ENCODE data around the gene SUN2.

GRCh38 chr22:38699143-38699542 is 56.7 kb downstream of the SUN2 start:
- TF ChIP-seq CTCF (conservative IDR thresholded peaks at IDR 0.05; ENCODE audit: low read depth, low read length) (no peak), EZH2 (IDR thresholded peaks at IDR 0.05; ENCODE audit: low read length, unreplicated experiment) (no peak), EZH2phosphoT487 (IDR thresholded peaks at IDR 0.05; ENCODE audit: borderline replicate concordance, low read length) (no peak)

All from PC-3 (cell line).